HCT116 (cell line): ENCODE measurements around the gene DLG2. TPM values are rescaled to one million over a fixed set of nuclear protein-coding genes. Genes with fewer than 3 reads are reported as not detected.

ENCODE experiments used
- ATAC-seq: fragments of 200-7000 bp; cut with Tn5 transposase; 2 replicates; pipeline ENCODE4 v1.9.1; 2020; ENCODE audit warnings: mild to moderate bottlenecking, moderate library complexity
- BruUV-seq: library from RNA; stranded (reverse); fragments of 400-500 nt; replicated peaks from 2 replicates; lab custom pipeline; 2021; lab: Mats Ljungman, UMichigan
- CTCF ChIA-PET: fragments of 300-600 bp; sonication (Branson Sonifier 250); formaldehyde crosslinking; loops from one replicate; lab custom pipeline; 2021; ENCODE audit warnings: antibody characterized with exemption; lab: Charles Lee
- POLR2A ChIA-PET: fragments of 300-600, 350-600 bp; sonication (Branson Sonifier 250); formaldehyde crosslinking; loops from one replicate; lab custom pipeline; 2021; ENCODE audit warnings: antibody characterized with exemption; lab: Charles Lee
- RAD21 ChIA-PET, 2 experiments: fragments of 300-600 bp; sonication (Branson Sonifier 250); formaldehyde crosslinking; loops; one replicate each; lab custom pipeline; 2023; ENCODE audit warnings: low total read pairs in 2 of 2; ENCODE audit not compliant: uncharacterized antibody in 2 of 2, unreplicated experiment in 2 of 2, low non-redundant PET in 1 of 2; lab: Charles Lee
- DNase-seq: peaks from one replicate; pipeline ENCODE4 v3.0.0-alpha.2; 2010; ENCODE audit warnings: low read depth, low spot score
- H2AFZ ChIP-seq: fragments of 200-600 bp; shearing (Covaris generic), sonication (generic); 2 replicates; pipeline ENCODE4 v1.6.1; 2017; ENCODE audit warnings: low read depth, mixed run types, mixed read lengths, antibody characterized with exemption, low read length; ENCODE audit not compliant: poor library complexity, severe bottlenecking
- H3K27ac ChIP-seq: 2 replicates; pipeline ENCODE4 v1.5.1; 2012; ENCODE audit warnings: low read depth, low read length
- H3K27me3 ChIP-seq: fragments of 200-600 bp; sonication (generic); 2 replicates; pipeline ENCODE4 v1.6.1; 2016; ENCODE audit warnings: mixed run types, low read length, mixed read lengths; ENCODE audit not compliant: insufficient read depth
- H3K36me3 ChIP-seq, 2 experiments: fragments of 200-500 bp in 1 of 2; fragments of 200-600 bp in 1 of 2; sonication (Bioruptor generic) in 1 of 2; sonication (generic) in 1 of 2; 2 replicates each; pipeline versions ENCODE4 v1.5.1 to v1.6.1; 2014 to 2016; ENCODE audit warnings: low read length in 2 of 2, inconsistent platforms in 1 of 2, mixed read lengths in 1 of 2, mixed run types in 1 of 2; ENCODE audit not compliant: insufficient read depth in 2 of 2, control insufficient read depth in 1 of 2
- H3K4me1 ChIP-seq, 2 experiments: fragments of 200-600 bp in 1 of 2; sonication (generic) in 1 of 2; 2 replicates each; pipeline versions ENCODE4 v1.5.1 to v1.6.1; 2012 to 2017; ENCODE audit warnings: low read length in 2 of 2, inconsistent platforms in 1 of 2, mild to moderate bottlenecking in 1 of 2, mixed read lengths in 1 of 2, mixed run types in 1 of 2, moderate library complexity in 1 of 2; ENCODE audit not compliant: insufficient read depth in 2 of 2, control insufficient read depth in 1 of 2
- H3K4me2 ChIP-seq: fragments of 200-600 bp; sonication (generic); 2 replicates; pipeline ENCODE4 v1.6.1; 2017; ENCODE audit warnings: mixed run types, low read length, mixed read lengths
- H3K4me3 ChIP-seq, 2 experiments: fragments of 200-600 bp in 1 of 2; sonication (generic) in 1 of 2; replicated peaks in 1 of 2; 2 replicates each; pipeline ENCODE4 v1.5.1; 2011 to 2016; ENCODE audit warnings: low read length in 2 of 2, control low read depth in 1 of 2, low read depth in 1 of 2, mild to moderate bottlenecking in 1 of 2, mixed read lengths in 1 of 2, mixed run types in 1 of 2
- H3K79me2 ChIP-seq: fragments of 200-600 bp; sonication (generic); 2 replicates; pipeline ENCODE4 v1.6.1; 2017; ENCODE audit warnings: mild to moderate bottlenecking, mixed run types, low read length, moderate library complexity, mixed read lengths; ENCODE audit not compliant: insufficient read depth
- H3K9ac ChIP-seq: fragments of 200-600 bp; sonication (generic); 2 replicates; pipeline ENCODE4 v1.6.1; 2016; ENCODE audit warnings: low read length, mixed read lengths
- H3K9me2 ChIP-seq: fragments of 200-600 bp; sonication (generic), shearing (Covaris generic); 2 replicates; pipeline ENCODE4 v1.6.1; 2017; ENCODE audit warnings: mixed run types, mild to moderate bottlenecking, moderate library complexity; ENCODE audit not compliant: insufficient read depth
- H3K9me3 ChIP-seq, 2 experiments: fragments of 200-500 bp in 1 of 2; fragments of 200-600 bp in 1 of 2; sonication (Bioruptor generic) in 1 of 2; sonication (generic) in 1 of 2; 2 replicates each; pipeline ENCODE4 v1.6.1; 2014 to 2017; ENCODE audit warnings: low read length in 2 of 2, mixed read lengths in 2 of 2, inconsistent platforms in 1 of 2, low read depth in 1 of 2, mild to moderate bottlenecking in 1 of 2, mixed run types in 1 of 2, moderate library complexity in 1 of 2; ENCODE audit not compliant: control insufficient read depth in 1 of 2, insufficient read depth in 1 of 2
- H4K20me1 ChIP-seq: fragments of 200-600 bp; sonication (generic), shearing (Covaris generic); 2 replicates; pipeline ENCODE4 v1.6.1; 2017; ENCODE audit warnings: mixed run types, mild to moderate bottlenecking, moderate library complexity; ENCODE audit not compliant: insufficient read depth
- ATF3 ChIP-seq: IDR thresholded peaks from 2 replicates; pipeline ENCODE4 v1.6.1; 2012
- CBX3 ChIP-seq: IDR thresholded peaks from 2 replicates; pipeline ENCODE4 v1.6.1; 2012; ENCODE audit warnings: low read depth
- CEBPB ChIP-seq: IDR thresholded peaks from 2 replicates; pipeline ENCODE4 v1.6.1; 2012; ENCODE audit warnings: low read depth
- CTCF ChIP-seq, 3 experiments: fragments of 200-600 bp in 1 of 3; sonication (generic) in 1 of 3; IDR thresholded peaks in 2 of 3; conservative IDR thresholded peaks in 1 of 3; 2 replicates each; pipeline ENCODE4 v1.5.1; 2012 to 2017; ENCODE audit warnings: low read depth in 2 of 3, low read length in 2 of 3, antibody characterized with exemption in 1 of 3, borderline replicate concordance in 1 of 3, control low read depth in 1 of 3, mild to moderate bottlenecking in 1 of 3, mixed read lengths in 1 of 3, mixed run types in 1 of 3, moderate library complexity in 1 of 3; ENCODE audit not compliant: insufficient read depth in 1 of 3
- ELF1 ChIP-seq: IDR thresholded peaks from 2 replicates; pipeline ENCODE4 v1.6.1; 2012; ENCODE audit warnings: low read depth, borderline replicate concordance
- FOSL1 ChIP-seq: IDR thresholded peaks from 2 replicates; pipeline ENCODE4 v1.6.1; 2012; ENCODE audit warnings: low read depth
- JUND ChIP-seq: IDR thresholded peaks from 2 replicates; pipeline ENCODE4 v1.6.1; 2012
- POLR2AphosphoS5 ChIP-seq: IDR thresholded peaks from 2 replicates; pipeline ENCODE4 v1.6.1; 2011; ENCODE audit warnings: mild to moderate bottlenecking, low read depth, low read length, moderate library complexity
- RAD21 ChIP-seq: IDR thresholded peaks from 2 replicates; pipeline ENCODE4 v1.6.1; 2012; ENCODE audit warnings: low read depth, mild to moderate bottlenecking
- SP1 ChIP-seq: IDR thresholded peaks from 2 replicates; pipeline ENCODE4 v1.6.1; 2012; ENCODE audit warnings: low read depth
- SRF ChIP-seq: IDR thresholded peaks from 2 replicates; pipeline ENCODE4 v1.6.1; 2012; ENCODE audit warnings: low read depth
- TCF7L2 ChIP-seq: IDR thresholded peaks from 2 replicates; pipeline ENCODE4 v1.7.0; 2011; ENCODE audit warnings: borderline replicate concordance, inconsistent platforms; ENCODE audit not compliant: insufficient read depth, insufficient read length; ENCODE audit errors: extremely low read depth
- ZBTB33 ChIP-seq: IDR thresholded peaks from 2 replicates; pipeline ENCODE4 v1.6.1; 2011; ENCODE audit warnings: mild to moderate bottlenecking, low read length, moderate library complexity; ENCODE audit not compliant: insufficient replicate concordance; ENCODE audit errors: extremely low read depth
- ZFX ChIP-seq: fragments of 450-650 bp; IDR thresholded peaks from 2 replicates; pipeline ENCODE4 v1.6.1; 2017
- ZNF274 ChIP-seq: fragments of 200-500 bp; sonication (Bioruptor generic); IDR thresholded peaks from 2 replicates; pipeline ENCODE4 v1.6.1; 2014; ENCODE audit warnings: mild to moderate bottlenecking, low read depth, low read length, inconsistent platforms
- intact Hi-C: fragments of 100-400 bp; cut with micrococcal nuclease; formaldehyde crosslinking; loops from 2 replicates; pipeline ENCODE4 v1.10.0; 2022
- total RNA-seq: library from RNA; stranded (reverse); gene quantifications from one replicate; pipeline ENCODE4 v1.2.1, GENCODE V29; 2021; ENCODE audit not compliant: unreplicated experiment

Gene DLG2
- total RNA-seq, 1 experiment from 2014 or later = 2.4 TPM

- ChIA-PET CTCF (no interaction called here), RAD21 (no interaction called here), POLR2A (no interaction called here)
- BruUV-seq = no TSS peak
- H3K4me1 ChIP-seq = no peaks in the 10 kb centered on the region
- intact Hi-C loops = no loop called here
- H3K79me2 ChIP-seq = no peaks in the 10 kb centered on the region
- TF ChIP-seq CTCF (IDR thresholded peaks at IDR 0.05 in 2 of 3, conservative IDR thresholded peaks at IDR 0.05 in 1 of 3; ENCODE audit: borderline replicate concordance in 1 of 3, insufficient read depth in 1 of 3, low read depth in 2 of 3, low read length in 2 of 3) (peak; percentile 5 to 45 (median 44); a peak in 4 of 6 replicates), RAD21 (0 out of 2 replicates have a peak, but pooled peaks have one; percentile 14), ZNF274 (no peak), CBX3 (no peak)
- no peak overlapping the region for H2AFZ ChIP-seq
- H3K9me3 ChIP-seq = no peaks in the 10 kb centered on the region
- DNase-seq (no peak), ATAC-seq (no peak)
- no peak overlapping the region for H3K4me3 ChIP-seq
- H3K4me2 ChIP-seq = no peak overlapping the region
- no peak overlapping the region for H3K9ac ChIP-seq
- no peaks in the 10 kb centered on the region for H3K36me3 ChIP-seq
- H3K27me3 ChIP-seq = no peaks in the 10 kb centered on the region
- H3K27ac ChIP-seq = no peak overlapping the region
- no peaks in the 10 kb centered on the region for H3K9me2 ChIP-seq
- H4K20me1 ChIP-seq = no peaks in the 10 kb centered on the region
Observed at GRCh38 chr11:84384731-84385130, 1242.4 kb downstream of the DLG2 start.

- H3K9me3 ChIP-seq = no peaks in the 10 kb centered on the region
- no peak overlapping the region for H3K4me3 ChIP-seq
- BruUV-seq = no TSS peak
- ChIA-PET CTCF (no interaction called here), POLR2A (no interaction called here), RAD21 (no interaction called here)
- H3K36me3 ChIP-seq = no peaks in the 10 kb centered on the region
- intact Hi-C loops = no loop called here
- DNase-seq (no peak), ATAC-seq (no peak)
- no peak overlapping the region for H3K27ac ChIP-seq
- no peaks in the 10 kb centered on the region for H3K27me3 ChIP-seq
- H3K9ac ChIP-seq = no peak overlapping the region
- no peaks in the 10 kb centered on the region for H3K9me2 ChIP-seq
- H4K20me1 ChIP-seq = no peaks in the 10 kb centered on the region
- no peaks in the 10 kb centered on the region for H3K79me2 ChIP-seq
- no peaks in the 10 kb centered on the region for H3K4me1 ChIP-seq
- H3K4me2 ChIP-seq = no peak overlapping the region
- H2AFZ ChIP-seq = no peak overlapping the region
- TF ChIP-seq POLR2AphosphoS5 (no peak), CEBPB (no peak), ATF3 (no peak), RAD21 (no peak), JUND (no peak), TCF7L2 (no peak), SRF (no peak), ZBTB33 (no peak), SP1 (no peak), FOSL1 (no peak), ELF1 (no peak), CTCF (IDR thresholded peaks at IDR 0.05 in 2 of 3, conservative IDR thresholded peaks at IDR 0.05 in 1 of 3; ENCODE audit: borderline replicate concordance in 1 of 3, insufficient read depth in 1 of 3, low read depth in 2 of 3, low read length in 2 of 3) (no peak), ZFX (no peak)
Observed at GRCh38 chr11:84383576-84383975, 1243.6 kb downstream of the DLG2 start.
